ENCODE measurements around the gene IGSF21. TPM values are rescaled to one million over a fixed set of nuclear protein-coding genes. Genes with fewer than 3 reads are reported as not detected.

Gene IGSF21
- total and polyA plus RNA-seq, 10 of the 15 experiments (the other 5 are each of a cell fraction or from before 2014, with no cell fraction given) = 0.03 to 0.49 TPM; not detected in 8

DNA sequence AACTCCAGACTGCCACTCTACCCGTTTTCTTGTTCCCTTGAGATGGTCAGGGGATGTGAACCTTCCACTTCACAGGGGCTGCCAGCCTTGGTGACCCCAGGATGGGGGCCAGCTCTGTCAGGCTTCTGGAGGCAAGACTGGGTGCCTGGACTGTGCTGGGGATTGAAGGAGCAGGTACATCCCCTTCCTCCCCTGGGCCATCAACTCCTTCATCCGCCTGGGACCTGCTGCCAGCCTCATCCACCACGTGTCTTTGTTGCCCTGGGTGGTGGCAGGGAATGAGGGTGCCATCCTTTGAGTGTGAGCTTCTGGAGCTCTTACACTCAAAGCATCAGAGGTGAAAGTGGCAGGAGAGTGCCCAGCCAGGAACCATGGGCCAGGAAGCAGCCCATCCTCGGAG is 139.6 kb downstream of the IGSF21 start:
- DNase-seq (ENCODE audit: low read depth, low spot score) (no peak), ATAC-seq (no peak), FAIRE-seq (no peak)
- Histone ChIP-seq H3K27ac (ENCODE audit: control insufficient read depth, insufficient read depth) (no peak overlapping the region), H3K4me2 (ENCODE audit: control insufficient read depth, insufficient read depth) (no peak overlapping the region), H2AFZ (ENCODE audit: control insufficient read depth, low read depth, low read length) (no peak overlapping the region), H3K36me3 (ENCODE audit: control insufficient read depth in 2 of 2, insufficient read depth in 2 of 2, low read length in 1 of 2) (no peaks in the 10 kb centered on the region), H3K9me3 (replicated peaks; ENCODE audit: control insufficient read depth, insufficient read depth, low read length) (peaks cover 1% of the 10 kb centered on the region; the same call in 1 of the 3 replicates), H3K9ac (ENCODE audit: control insufficient read depth, insufficient read depth, low read length) (no peak overlapping the region), H3K4me3 (no peak overlapping the region), H3K4me1 (ENCODE audit: control insufficient read depth, insufficient read depth, low read length) (no peaks in the 10 kb centered on the region), H4K20me1 (ENCODE audit: control insufficient read depth, insufficient read depth) (no peaks in the 10 kb centered on the region), H3K79me2 (ENCODE audit: control insufficient read depth, insufficient read depth, low read length) (no peaks in the 10 kb centered on the region), H3K27me3 (replicated peaks in 1 of 2; ENCODE audit: control insufficient read depth in 2 of 2, insufficient read depth in 2 of 2, low read length in 1 of 2) (no peaks in the 10 kb centered on the region; a peak in 1 of 4 replicates)
- in situ Hi-C loops (cut with MboI) = no loop called here
- BruUV-seq (replicated peaks) = no TSS peak
- WGBS (ENCODE audit: insufficient coverage, insufficient replicate concordance, low lambda C conversion rate, missing lambda C conversion rate) = 0% methylated on average over 4 of the region's 4 CpGs
- SMC1A ChIA-PET (ENCODE audit: uncharacterized antibody, unreplicated experiment) = interaction anchor here (0.7 to 1.6 kb wide), 4 partner anchors 13 to 55 kb away, joined by 3 to 4 read pairs (median 3); no protein-coding TSS in a partner anchor
- POLR2A ChIA-PET = no interaction called here
- CTCF ChIA-PET = interaction anchor here (0.8 to 2.4 kb wide), 5 partner anchors 12 to 52 kb away, joined by 3 to 12 read pairs (median 4); no protein-coding TSS in a partner anchor
- intact Hi-C loops (cut with micrococcal nuclease; ENCODE audit: unreplicated experiment) = no loop called here
- RAD21 ChIA-PET (ENCODE audit: unreplicated experiment) = interaction anchor here (1.0 kb wide), 1 partner anchor 55 kb away, joined by 3 read pairs; no protein-coding TSS in a partner anchor
- TF ChIP-seq MXI1 (IDR thresholded peaks at IDR 0.05; ENCODE audit: low read depth, low read length) (no peak), MTA3 (IDR thresholded peaks at IDR 0.05; ENCODE audit: borderline replicate concordance, low read length) (no peak), MEF2A (IDR thresholded peaks at IDR 0.05; ENCODE audit: insufficient read depth, low read depth, low read length) (no peak), BMI1 (IDR thresholded peaks at IDR 0.05; ENCODE audit: borderline replicate concordance) (no peak), SMAD1 (IDR thresholded peaks at IDR 0.05; ENCODE audit: low read depth, partially characterized antibody) (no peak), ZNF274 (IDR thresholded peaks at IDR 0.05; ENCODE audit: insufficient read depth, insufficient read length) (no peak), NFYB (IDR thresholded peaks at IDR 0.05; ENCODE audit: insufficient read depth, low read depth, low read length) (no peak), SIX5 (IDR thresholded peaks at IDR 0.05; ENCODE audit: low read depth, low read length, severe bottlenecking) (no peak), CBFB (IDR thresholded peaks at IDR 0.05; ENCODE audit: low read depth) (no peak), PML (IDR thresholded peaks at IDR 0.05; ENCODE audit: low read length) (no peak), EZH2 (IDR thresholded peaks at IDR 0.05; ENCODE audit: borderline replicate concordance, control insufficient read depth, low read depth, low read length) (no peak), IRF4 (IDR thresholded peaks at IDR 0.05; ENCODE audit: low read depth, low read length) (no peak), RCOR1 (conservative IDR thresholded peaks at IDR 0.05; ENCODE audit: low read depth, low read length) (no peak)
- TF ChIP-seq, protein P1, sequence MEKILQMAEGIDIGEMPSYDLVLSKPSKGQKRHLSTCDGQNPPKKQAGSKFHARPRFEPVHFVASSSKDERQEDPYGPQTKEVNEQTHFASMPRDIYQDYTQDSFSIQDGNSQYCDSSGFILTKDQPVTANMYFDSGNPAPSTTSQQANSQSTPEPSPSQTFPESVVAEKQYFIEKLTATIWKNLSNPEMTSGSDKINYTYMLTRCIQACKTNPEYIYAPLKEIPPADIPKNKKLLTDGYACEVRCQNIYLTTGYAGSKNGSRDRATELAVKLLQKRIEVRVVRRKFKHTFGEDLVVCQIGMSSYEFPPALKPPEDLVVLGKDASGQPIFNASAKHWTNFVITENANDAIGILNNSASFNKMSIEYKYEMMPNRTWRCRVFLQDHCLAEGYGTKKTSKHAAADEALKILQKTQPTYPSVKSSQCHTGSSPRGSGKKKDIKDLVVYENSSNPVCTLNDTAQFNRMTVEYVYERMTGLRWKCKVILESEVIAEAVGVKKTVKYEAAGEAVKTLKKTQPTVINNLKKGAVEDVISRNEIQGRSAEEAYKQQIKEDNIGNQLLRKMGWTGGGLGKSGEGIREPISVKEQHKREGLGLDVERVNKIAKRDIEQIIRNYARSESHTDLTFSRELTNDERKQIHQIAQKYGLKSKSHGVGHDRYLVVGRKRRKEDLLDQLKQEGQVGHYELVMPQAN (conservative IDR thresholded peaks at IDR 0.05) = no peak

Data from GM12878 (cell line).